Activated CD4-positive, alpha-beta memory T cell treated with anti-CD3 and anti-CD28 coated beads for 36 hours (primary cell): ENCODE measurements around the gene GLRX2. TPM values are rescaled to one million over a fixed set of nuclear protein-coding genes. Genes with fewer than 3 reads are reported as not detected.

ENCODE experiments used
- CTCF ChIA-PET: fragments of 350-600 bp; sonication (Branson Sonifier 250); formaldehyde crosslinking; loops from one replicate; lab custom pipeline; 2021; ENCODE audit warnings: antibody characterized with exemption, inconsistent platforms; lab: Charles Lee
- POLR2A ChIA-PET: fragments of 350-600 bp; sonication (Branson Sonifier 250); formaldehyde crosslinking; loops from one replicate; lab custom pipeline; 2021; ENCODE audit warnings: antibody characterized with exemption; lab: Charles Lee
- DNase-seq: peaks from one replicate; pipeline ENCODE4 v3.0.0-alpha.2; 2020
- H3K27ac Mint-ChIP-seq: one replicate; pipeline ENCODE4 v1.8.0; 2021; ENCODE audit warnings: mixed read lengths
- H3K27me3 Mint-ChIP-seq: one replicate; pipeline ENCODE4 v1.8.0; 2021; ENCODE audit warnings: mixed read lengths
- H3K36me3 Mint-ChIP-seq: one replicate; pipeline ENCODE4 v1.8.0; 2021; ENCODE audit warnings: mixed read lengths
- H3K4me1 Mint-ChIP-seq: one replicate; pipeline ENCODE4 v1.8.0; 2021; ENCODE audit warnings: low read depth, mixed read lengths
- H3K4me3 Mint-ChIP-seq: one replicate; pipeline ENCODE4 v1.8.0; 2021; ENCODE audit warnings: mild to moderate bottlenecking, mixed read lengths
- H3K9me3 Mint-ChIP-seq: one replicate; pipeline ENCODE4 v1.8.0; 2021; ENCODE audit warnings: mixed read lengths
- intact Hi-C: fragments of 100-400 bp; cut with micrococcal nuclease; formaldehyde crosslinking; loops from one replicate; pipeline ENCODE4 v1.15.1; 2023
- total RNA-seq, 2 experiments: library from RNA; stranded (reverse); gene quantifications; one replicate each; pipeline ENCODE4 v1.2.3, GENCODE V29; 2021

The GLRX2 gene
- total RNA-seq, 2 experiments from 2014 or later, result 25.4 to 25.8 TPM

DNA sequence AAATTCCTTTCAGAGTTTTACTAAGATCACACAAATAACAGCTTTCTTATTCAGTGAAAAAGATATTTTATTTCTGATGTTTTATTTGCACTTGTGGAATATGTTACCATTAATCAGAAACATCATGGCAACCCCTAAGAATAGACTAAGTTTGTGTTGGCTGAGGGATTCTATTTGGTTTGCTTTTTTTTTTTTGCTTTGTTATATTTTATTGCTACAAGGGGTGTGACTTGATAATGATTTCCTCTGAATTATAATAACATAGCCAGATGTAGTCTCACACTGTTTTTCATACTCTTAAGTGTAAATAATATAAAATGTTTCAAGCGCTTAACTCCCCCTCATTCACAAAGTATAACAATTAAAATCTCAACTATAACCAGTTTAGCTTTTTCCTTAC, 20.0 kb downstream of the GLRX2 start:
- ChIA-PET CTCF (no interaction called here), POLR2A (no interaction called here)
- intact Hi-C loops, result no loop called here

DNA sequence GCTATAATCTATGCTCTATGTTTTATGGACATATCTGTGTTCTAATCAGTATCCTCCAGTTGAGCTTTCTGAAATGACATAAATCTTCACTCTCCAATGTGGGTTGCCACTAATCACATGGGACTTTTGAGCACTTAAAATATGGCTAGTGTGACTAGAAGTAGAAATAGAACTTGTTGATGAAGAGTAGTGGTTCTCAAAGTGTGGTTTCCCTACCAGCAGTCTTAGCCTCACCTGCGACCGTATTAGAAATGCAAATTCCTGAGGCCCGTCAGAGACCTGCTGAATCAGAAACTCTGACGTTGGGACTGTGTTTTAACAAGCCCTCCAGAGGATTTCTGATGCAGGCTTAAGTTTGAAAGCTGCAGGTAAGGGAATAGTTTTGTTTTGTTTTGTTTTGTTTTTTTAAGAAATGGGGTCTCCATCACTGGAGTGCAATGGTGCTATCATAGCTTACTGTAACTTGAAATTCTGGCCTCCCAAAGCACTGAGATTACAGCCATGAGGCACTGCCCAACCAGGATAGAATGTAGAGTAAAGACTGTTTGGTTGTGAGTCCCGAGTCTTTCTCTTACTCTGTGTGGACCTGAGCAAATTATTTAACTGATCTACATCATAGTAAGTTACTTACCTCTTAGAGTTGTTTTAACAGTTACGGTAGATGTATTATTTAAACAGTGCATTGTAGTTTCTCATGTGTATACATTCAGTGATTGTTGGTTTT, 21.7 kb downstream of the GLRX2 start:
- no peaks in the 10 kb centered on the region for H3K27me3 Mint-ChIP-seq
- ChIA-PET POLR2A (no interaction called here), CTCF (no interaction called here)
- no peak overlapping the region for H3K27ac Mint-ChIP-seq
- peaks cover 38% of the 10 kb centered on the region for H3K36me3 Mint-ChIP-seq
- no peaks in the 10 kb centered on the region for H3K4me1 Mint-ChIP-seq
- H3K4me3 Mint-ChIP-seq, result no peak overlapping the region
- DNase-seq, result no peak
- intact Hi-C loops, result no loop called here
- no peaks in the 10 kb centered on the region for H3K9me3 Mint-ChIP-seq

More for the DNA sequence above, 20.0 kb downstream of the GLRX2 start:
- Mint-ChIP-seq H3K27me3 (no peaks in the 10 kb centered on the region), H3K4me1 (no peaks in the 10 kb centered on the region), H3K4me3 (no peak overlapping the region), H3K9me3 (no peaks in the 10 kb centered on the region), H3K36me3 (peaks cover 26% of the 10 kb centered on the region), H3K27ac (no peak overlapping the region)
- no peak for DNase-seq

DNA sequence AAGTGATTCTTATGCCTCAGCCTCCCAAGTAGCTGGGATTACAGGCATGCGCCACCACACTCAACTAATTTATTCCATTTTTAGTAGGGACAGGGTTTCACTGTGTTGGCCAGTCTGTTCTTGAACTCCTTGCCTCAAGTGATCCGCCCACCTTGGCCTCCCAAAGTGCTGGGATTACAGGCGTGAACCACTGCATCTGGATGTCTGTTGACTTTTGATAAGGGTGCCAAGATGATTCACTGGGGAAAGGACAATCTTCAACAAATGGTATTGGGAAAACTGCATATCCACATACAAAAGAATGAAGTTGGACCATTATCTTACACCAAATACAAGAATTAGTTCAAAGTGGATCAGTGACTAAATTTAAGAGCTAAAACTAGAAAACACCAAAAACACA, 26.0 kb downstream of the GLRX2 start:
- Mint-ChIP-seq H3K4me1 (peaks cover 4% of the 10 kb centered on the region), H3K27me3 (no peaks in the 10 kb centered on the region), H3K4me3 (no peak overlapping the region), H3K36me3 (peaks cover 51% of the 10 kb centered on the region), H3K27ac (no peak overlapping the region), H3K9me3 (peaks cover 4% of the 10 kb centered on the region)
- POLR2A ChIA-PET, result no interaction called here
- intact Hi-C loops, result no loop called here
- CTCF ChIA-PET, result interaction anchor here (0.7 to 1.5 kb wide), 2 partner anchors 9 to 21 kb away, joined by 3 read pairs; no protein-coding TSS in a partner anchor
- DNase-seq, result no peak

DNA sequence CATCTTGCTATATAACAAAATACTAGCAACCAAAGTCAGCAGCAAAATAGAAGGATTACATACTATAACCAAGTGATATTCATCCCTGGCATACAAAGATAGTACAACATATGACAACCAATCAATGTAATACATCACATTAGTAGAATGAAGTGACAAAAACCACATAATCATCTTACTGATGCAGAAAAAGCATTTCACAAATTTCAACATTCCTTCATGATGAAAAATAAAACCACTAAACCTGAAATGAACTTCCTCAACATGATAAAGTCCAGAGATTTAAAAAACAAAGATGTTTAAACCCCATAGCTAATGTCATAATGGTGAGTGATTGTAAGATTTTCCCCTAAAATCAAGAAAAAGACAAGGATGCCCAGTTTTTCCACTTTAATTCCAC, 27.2 kb downstream of the GLRX2 start:
- Mint-ChIP-seq H3K4me1 (peaks cover 4% of the 10 kb centered on the region), H3K36me3 (peaks cover 45% of the 10 kb centered on the region), H3K9me3 (peaks cover 4% of the 10 kb centered on the region), H3K27ac (no peak overlapping the region), H3K27me3 (no peaks in the 10 kb centered on the region), H3K4me3 (no peak overlapping the region)
- intact Hi-C loops, result no loop called here
- POLR2A ChIA-PET, result no interaction called here
- no peak for DNase-seq
- CTCF ChIA-PET, result no interaction called here

DNA sequence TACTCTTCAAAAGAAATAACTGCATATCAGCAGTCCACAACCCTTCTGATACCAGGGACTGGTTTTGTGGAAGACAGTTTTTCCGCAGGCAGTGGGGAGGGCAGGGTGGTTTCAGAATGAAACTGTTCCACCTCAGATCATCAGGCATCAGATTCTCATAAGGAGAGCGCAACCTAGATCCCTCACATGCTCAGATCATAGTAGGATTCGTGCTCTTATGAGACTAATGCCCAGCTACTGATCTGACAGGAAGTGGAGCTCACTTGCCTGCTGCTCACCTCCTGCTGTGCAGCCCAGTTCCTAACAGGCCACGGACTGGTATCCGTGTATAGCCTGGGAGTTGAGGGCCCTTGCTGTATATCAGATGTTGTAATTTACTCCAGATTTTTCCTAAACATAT, 34.3 kb downstream of the GLRX2 start:
- H3K4me1 Mint-ChIP-seq, result peaks cover 44% of the 10 kb centered on the region
- ChIA-PET CTCF (interaction anchor here (1.4 to 2.4 kb wide), 4 partner anchors 12 to 52 kb away, joined by 3 to 8 read pairs (median 4); partner anchors contain the start of genes CDC73, GLRX2, RO60 and UCHL5), POLR2A (interaction anchor here (0.9 kb wide), 1 partner anchor 12 kb away, joined by 4 read pairs; the partner anchor contains the start of genes RO60 and UCHL5)
- H3K27me3 Mint-ChIP-seq, result no peaks in the 10 kb centered on the region
- intact Hi-C loops, result loop anchor here (1.0 kb wide), 1 partner anchor 8 kb away; no protein-coding TSS in a partner anchor
- no peaks in the 10 kb centered on the region for H3K9me3 Mint-ChIP-seq
- peaks cover 16% of the 10 kb centered on the region for H3K36me3 Mint-ChIP-seq
- no peak overlapping the region for H3K4me3 Mint-ChIP-seq
- DNase-seq, result peak; percentile 49
- H3K27ac Mint-ChIP-seq, result no peak overlapping the region

DNA sequence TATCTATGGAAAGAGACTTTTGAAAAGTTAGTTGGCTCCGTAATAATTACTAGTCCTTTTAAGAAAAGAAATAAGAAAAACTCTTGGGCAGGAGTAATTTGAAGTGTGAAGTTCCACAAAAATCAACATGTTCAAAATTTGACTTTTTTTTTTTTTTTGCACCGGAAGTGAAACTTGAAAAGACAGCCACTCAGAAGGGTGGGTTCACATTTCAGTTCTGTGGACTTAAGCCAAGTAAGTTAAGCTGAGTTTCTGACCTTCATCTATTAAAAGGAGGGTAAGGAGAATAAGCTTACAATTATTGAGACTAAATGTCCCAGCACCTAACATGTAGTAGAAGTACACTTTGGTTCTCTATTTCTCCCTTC, 34.8 kb downstream of the GLRX2 start:
- Mint-ChIP-seq H3K27ac (peak overlapping the region; percentile 30), H3K4me1 (peaks cover 46% of the 10 kb centered on the region), H3K36me3 (peaks cover 13% of the 10 kb centered on the region), H3K27me3 (no peaks in the 10 kb centered on the region), H3K4me3 (no peak overlapping the region), H3K9me3 (no peaks in the 10 kb centered on the region)
- DNase-seq, result no peak
- POLR2A ChIA-PET, result no interaction called here
- intact Hi-C loops, result no loop called here
- CTCF ChIA-PET, result interaction anchor here (0.6 to 2.4 kb wide), 5 partner anchors 12 to 52 kb away, joined by 3 to 8 read pairs (median 4); partner anchors contain the start of genes CDC73, GLRX2, RO60 and UCHL5

DNA sequence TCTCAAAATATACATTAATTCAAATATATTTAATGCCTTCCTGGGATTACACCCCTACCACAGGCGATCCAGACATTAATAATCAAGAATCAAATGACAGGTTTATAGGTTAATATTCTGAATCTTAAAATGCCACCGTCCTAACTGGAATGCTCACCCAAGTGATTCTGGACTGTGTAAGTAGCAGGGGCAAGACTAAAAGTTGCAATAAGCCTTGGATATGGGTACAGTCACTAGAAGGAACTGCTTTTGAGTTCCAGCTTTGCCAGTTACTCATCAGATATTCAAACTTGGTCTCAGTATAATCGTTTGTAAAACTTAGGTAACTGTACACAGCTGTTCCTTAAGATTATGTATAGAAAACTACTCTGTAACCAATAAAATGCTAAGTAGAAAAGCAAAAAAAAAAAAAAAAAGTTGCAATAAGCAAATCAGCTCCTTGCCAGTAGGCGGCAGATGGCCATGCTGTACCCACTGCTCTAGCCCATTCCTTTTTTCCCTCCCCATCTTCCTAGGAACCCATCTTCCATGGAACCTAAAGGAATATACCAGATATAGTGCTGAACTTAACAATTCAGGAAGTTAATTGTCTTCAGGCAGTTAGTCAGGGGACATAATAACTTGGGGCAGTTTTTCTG, 35.3 kb downstream of the GLRX2 start:
- CTCF ChIA-PET, result interaction anchor here (0.6 to 1.5 kb wide), 6 partner anchors 9 to 270 kb away, joined by 3 to 5 read pairs (median 4); partner anchors contain the start of genes CDC73, GLRX2 and UCHL5
- Mint-ChIP-seq H3K4me3 (no peak overlapping the region), H3K27ac (peak overlapping the region; percentile 30), H3K27me3 (no peaks in the 10 kb centered on the region), H3K9me3 (no peaks in the 10 kb centered on the region), H3K4me1 (peaks cover 50% of the 10 kb centered on the region), H3K36me3 (peaks cover 13% of the 10 kb centered on the region)
- no peak for DNase-seq
- POLR2A ChIA-PET, result no interaction called here
- intact Hi-C loops, result no loop called here

DNA sequence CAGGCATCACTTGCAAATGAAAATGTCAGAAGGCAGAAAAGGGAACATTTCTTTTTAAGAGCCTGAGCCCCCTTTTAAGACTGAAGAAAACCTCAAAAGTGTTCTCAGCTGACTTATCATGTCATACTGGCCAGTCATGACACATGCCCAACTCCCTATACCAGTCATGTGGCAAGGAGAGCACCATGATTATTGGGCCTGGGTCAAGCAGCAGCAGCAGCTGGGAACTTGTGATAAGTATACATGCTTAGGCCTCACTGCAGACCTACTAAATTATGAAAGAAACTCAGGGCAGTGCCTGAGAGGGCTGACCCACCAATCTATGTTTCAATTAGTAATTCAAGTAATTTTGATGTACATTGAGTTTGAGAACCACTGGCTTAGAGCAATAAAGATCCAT, 37.2 kb downstream of the GLRX2 start:
- no peak for DNase-seq
- Mint-ChIP-seq H3K27me3 (no peaks in the 10 kb centered on the region), H3K4me1 (peaks cover 66% of the 10 kb centered on the region), H3K36me3 (peaks cover 10% of the 10 kb centered on the region), H3K4me3 (no peak overlapping the region), H3K27ac (no peak overlapping the region), H3K9me3 (no peaks in the 10 kb centered on the region)
- CTCF ChIA-PET, result no interaction called here
- POLR2A ChIA-PET, result no interaction called here
- intact Hi-C loops, result no loop called here

DNA sequence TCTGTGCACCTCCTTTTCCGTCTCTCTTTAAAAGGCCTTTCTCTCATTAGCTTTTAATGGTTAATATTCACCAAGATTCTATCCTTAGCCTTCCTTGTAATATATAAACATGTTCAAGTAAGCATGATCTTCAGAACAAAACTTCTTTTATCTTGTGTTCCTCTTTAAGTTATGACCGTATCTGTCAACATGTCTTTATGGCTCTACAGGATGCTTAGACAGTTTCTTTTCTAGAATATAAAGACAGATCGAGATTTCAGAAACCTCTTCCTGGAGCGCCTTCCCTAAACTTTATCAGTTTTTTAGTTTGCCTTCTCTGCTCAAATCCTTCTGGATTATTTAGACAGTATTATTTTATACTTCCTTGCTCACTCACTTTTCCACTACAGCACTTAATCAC, 38.6 kb downstream of the GLRX2 start:
- intact Hi-C loops, result no loop called here
- no peak overlapping the region for H3K4me3 Mint-ChIP-seq

DNA sequence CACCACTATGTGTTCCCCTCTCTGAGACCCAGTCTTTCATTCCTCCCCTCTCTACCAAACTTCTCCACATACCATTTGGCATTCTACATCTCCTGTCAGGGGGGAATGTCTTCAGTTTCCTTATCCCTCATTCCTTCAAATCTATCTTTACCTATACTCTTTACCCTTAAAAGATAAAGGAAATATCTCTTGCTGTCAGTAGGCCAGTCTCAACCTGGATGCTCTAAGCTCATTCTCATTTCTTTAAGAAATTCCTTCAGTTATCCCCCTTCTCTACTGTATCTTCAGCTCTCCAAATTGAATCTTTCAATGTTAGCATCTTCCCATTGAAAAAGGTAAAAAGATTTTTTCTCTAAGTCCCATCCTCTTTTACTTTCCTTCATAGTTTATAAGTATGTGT, 39.3 kb downstream of the GLRX2 start:
- Mint-ChIP-seq H3K9me3 (no peaks in the 10 kb centered on the region), H3K36me3 (peaks cover 11% of the 10 kb centered on the region), H3K27me3 (no peaks in the 10 kb centered on the region), H3K4me1 (peaks cover 74% of the 10 kb centered on the region), H3K27ac (no peak overlapping the region), H3K4me3 (no peak overlapping the region)
- ChIA-PET POLR2A (no interaction called here), CTCF (no interaction called here)
- intact Hi-C loops, result no loop called here
- DNase-seq, result no peak

More for the DNA sequence above, 38.6 kb downstream of the GLRX2 start:
- DNase-seq, result no peak
- Mint-ChIP-seq H3K4me1 (peaks cover 73% of the 10 kb centered on the region), H3K36me3 (peaks cover 11% of the 10 kb centered on the region), H3K27me3 (no peaks in the 10 kb centered on the region), H3K9me3 (no peaks in the 10 kb centered on the region), H3K27ac (no peak overlapping the region)
- ChIA-PET POLR2A (no interaction called here), CTCF (no interaction called here)

DNA sequence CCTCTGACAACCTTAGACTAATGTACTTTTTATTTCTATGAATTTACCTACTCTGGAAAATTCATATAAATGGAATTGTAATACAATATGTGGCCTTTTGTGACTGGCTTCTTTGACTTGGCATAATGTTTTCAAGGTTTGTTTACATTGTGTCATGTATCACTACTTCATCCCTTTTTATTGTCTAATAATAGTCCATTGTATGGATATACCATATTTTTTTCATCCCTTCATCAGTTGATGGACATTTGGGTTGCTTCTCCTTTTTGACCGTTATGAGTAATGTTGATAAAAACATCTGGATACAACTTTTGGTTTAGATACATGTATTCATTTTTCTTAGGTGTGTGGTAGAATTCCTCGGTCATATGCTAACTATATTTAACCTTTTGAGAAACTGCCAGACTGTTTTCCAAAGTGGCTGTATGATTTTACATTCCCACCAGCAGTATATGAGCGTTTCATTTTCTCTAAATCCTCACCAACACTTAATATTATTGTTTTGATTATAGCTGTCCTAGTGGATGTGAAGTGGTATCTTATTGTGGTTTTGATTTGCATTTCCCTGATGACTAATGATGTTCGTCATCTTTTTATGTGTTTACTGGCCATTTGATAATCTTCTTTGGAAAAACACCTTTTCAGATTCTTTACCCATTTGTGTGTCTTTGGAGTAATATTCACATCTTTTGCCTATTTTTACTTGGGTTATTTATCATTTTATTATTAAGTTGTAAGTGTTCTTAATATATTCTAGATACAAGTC, 42.3 kb downstream of the GLRX2 start:
- CTCF ChIA-PET, result no interaction called here
- H3K36me3 Mint-ChIP-seq, result peaks cover 19% of the 10 kb centered on the region

DNA sequence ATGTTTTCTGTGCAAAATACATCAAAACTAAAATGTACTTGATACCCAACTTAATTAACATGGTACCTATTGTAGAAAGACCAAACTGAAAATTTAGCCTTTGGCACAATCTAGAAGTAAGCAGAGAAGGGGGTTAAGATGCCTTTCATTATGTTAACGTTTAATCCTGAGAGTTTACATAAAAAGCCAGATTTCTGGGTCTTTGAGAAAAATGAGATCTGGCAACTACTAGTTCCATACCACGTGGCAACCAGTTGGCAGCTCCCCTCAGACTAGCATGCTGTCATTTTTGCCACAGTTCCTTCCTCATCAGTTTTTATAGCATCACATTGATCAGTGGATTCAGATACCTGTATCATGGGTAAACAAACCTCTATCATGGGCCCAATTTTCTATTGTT, 44.3 kb downstream of the GLRX2 start:
- peaks cover 63% of the 10 kb centered on the region for H3K4me1 Mint-ChIP-seq
- DNase-seq, result peak; percentile 24
- H3K27me3 Mint-ChIP-seq, result peaks cover 1% of the 10 kb centered on the region
- H3K27ac Mint-ChIP-seq, result peak overlapping the region; percentile 72
- no peaks in the 10 kb centered on the region for H3K9me3 Mint-ChIP-seq
- intact Hi-C loops, result no loop called here
- CTCF ChIA-PET, result interaction anchor here (0.8 kb wide), 1 partner anchor 61 kb away, joined by 3 read pairs; no protein-coding TSS in a partner anchor
- peak overlapping the region; percentile 92 for H3K4me3 Mint-ChIP-seq
- POLR2A ChIA-PET, result no interaction called here
- H3K36me3 Mint-ChIP-seq, result peaks cover 29% of the 10 kb centered on the region

More for the DNA sequence above, 42.3 kb downstream of the GLRX2 start:
- H3K27me3 Mint-ChIP-seq, result peaks cover 1% of the 10 kb centered on the region
- intact Hi-C loops, result loop anchor here (1.0 kb wide), 1 partner anchor 8 kb away; no protein-coding TSS in a partner anchor
- no peaks in the 10 kb centered on the region for H3K9me3 Mint-ChIP-seq
- POLR2A ChIA-PET, result no interaction called here
- peaks cover 62% of the 10 kb centered on the region for H3K4me1 Mint-ChIP-seq
- DNase-seq, result no peak
- H3K4me3 Mint-ChIP-seq, result no peak overlapping the region
- H3K27ac Mint-ChIP-seq, result peak overlapping the region; percentile 59
